ENCODE data around the gene PAX5. TPM values are rescaled to one million over a fixed set of nuclear protein-coding genes. Genes with fewer than 3 reads are reported as not detected.

Gene PAX5
- total and polyA plus RNA-seq, 2 of the 13 experiments (the other 11 are each of a cell fraction or from before 2014, with no cell fraction given), result not detected

DNA sequence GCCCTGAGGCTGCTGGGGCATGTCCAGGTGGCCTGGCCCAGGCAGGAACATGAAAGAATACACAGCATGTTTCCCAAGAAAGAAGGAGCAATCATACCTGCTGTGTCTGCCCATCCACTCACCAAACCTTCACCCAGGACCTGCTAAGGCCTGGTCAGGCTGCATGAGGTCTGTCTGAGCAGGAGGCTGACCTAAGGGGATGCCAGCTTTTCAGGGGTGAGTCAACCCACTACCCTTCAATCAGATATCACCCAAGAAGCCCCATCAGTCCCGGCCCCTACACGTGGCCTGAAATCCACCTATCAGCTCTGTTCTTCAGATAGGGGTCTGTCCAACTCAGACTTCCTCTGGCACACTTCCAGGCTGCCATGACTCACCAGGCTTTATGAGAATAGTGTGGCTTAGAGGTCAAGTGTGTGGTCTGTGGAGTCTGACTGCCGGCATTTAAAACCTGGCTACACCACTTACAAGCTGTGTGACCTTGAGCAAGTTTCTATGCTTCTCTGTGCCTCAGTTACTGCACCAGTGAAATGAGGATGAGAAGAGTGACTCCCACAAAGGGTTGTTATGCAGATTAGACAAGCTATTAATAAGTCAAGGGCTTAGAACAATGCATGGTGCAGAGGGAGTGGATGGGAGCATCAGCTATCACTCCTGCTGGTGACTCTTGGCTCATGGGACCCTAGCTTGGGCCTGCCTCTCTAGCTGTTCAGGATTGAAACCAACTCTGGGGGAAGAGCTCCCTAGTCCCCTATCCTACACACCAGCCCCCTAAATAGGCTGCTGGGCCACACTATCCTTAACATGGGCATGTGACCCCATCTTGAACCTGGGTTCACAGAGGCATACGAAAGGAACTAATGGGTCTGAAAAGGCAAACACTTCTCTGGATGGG, 130.3 kb downstream of the PAX5 start:
- intact Hi-C loops (cut with micrococcal nuclease; ENCODE audit: unreplicated experiment) (no loop called here), in situ Hi-C loops (cut with HindIII; ENCODE audit: extremely low pct_ligation_motif_present, low pct_unique_long_range_greater_than_20kb) (no loop called here)
- Histone ChIP-seq H4K20me1 (ENCODE audit: insufficient read depth, low read length) (no peaks in the 10 kb centered on the region), H3K4me1 (ENCODE audit: insufficient read depth, low read length) (no peaks in the 10 kb centered on the region), H3K36me3 (replicated peaks in 1 of 2; ENCODE audit: control insufficient read depth in 1 of 2, insufficient read depth in 2 of 2, low read length in 2 of 2) (no peaks in the 10 kb centered on the region), H3K4me2 (ENCODE audit: low read depth, low read length) (no peak overlapping the region), H3K9ac (ENCODE audit: insufficient read depth, low read depth, low read length) (no peak overlapping the region), H3K9me3 (ENCODE audit: low read length) (no peaks in the 10 kb centered on the region), H3K27ac (ENCODE audit: extremely low read length, insufficient read depth, low read length) (no peak overlapping the region), H2AFZ (ENCODE audit: low read length) (no peak overlapping the region), H3K79me2 (ENCODE audit: insufficient read depth, low read length) (no peaks in the 10 kb centered on the region), H3K4me3 (replicated peaks in 1 of 3; ENCODE audit: insufficient read depth in 1 of 3, low read depth in 2 of 3, low read length in 3 of 3) (no peak overlapping the region), H3K27me3 (ENCODE audit: control insufficient read depth in 1 of 2, insufficient read depth in 2 of 2, low read length in 2 of 2) (peaks cover 4 to 5% of the 10 kb centered on the region in 2 experiments; a peak in 2 of 5 replicates)
- BruUV-seq (replicated peaks), result no TSS peak
- ChIA-PET CTCF (ENCODE audit: low intra/inter-chr PET ratio, low total read pairs) (no interaction called here), POLR2A (no interaction called here)
- TF ChIP-seq ZNF768 (CRISPR knock-in tag; IDR thresholded peaks at IDR 0.05) (peak; percentile 51; the same call in 1 of the 2 replicates), ZNF781 (CRISPR knock-in tag; IDR thresholded peaks at IDR 0.05; ENCODE audit: borderline replicate concordance, not compliant biosample characterization) (no peak), FOSL2 (CRISPR knock-in tag; IDR thresholded peaks at IDR 0.05) (peak; percentile 36; the same call in 1 of the 2 replicates)
- FAIRE-seq, result no peak
- peak; percentile 12 for DNase-seq (ENCODE audit: low spot score)
- 18% methylated on average over 3 of the region's 4 CpGs for WGBS (ENCODE audit: low lambda C conversion rate)
- no peak for ATAC-seq

DNA sequence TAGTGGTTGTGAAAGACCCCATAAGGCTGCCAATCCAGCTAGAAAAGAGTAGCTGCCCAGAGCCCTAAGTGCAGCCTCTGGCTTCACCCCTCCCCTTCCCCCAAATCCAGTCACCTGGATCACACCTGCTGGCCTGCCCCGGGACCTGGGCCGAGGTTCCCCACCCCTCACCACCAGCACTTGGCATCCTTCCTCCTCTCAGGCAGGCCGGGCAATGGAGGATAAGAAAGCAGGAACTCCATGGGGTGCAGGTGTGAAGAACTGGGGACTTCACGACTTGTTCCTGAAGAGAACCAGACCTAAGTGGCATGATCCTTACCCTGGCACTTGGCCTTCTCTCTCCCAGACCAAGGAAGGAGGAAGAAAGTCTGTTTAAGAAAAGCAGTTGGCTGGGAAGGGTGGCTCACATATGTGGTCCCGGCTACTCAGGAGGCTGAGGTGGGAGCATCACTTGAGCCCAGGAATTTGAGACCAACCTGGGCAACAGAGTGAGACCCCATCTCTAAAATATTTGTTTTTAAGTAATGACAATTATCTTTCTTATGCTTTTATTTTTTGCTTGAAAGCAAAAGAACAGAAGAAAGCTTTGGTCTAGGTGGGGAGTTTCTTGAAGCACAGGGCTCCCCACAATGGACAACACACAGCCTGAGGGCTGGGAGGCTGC, 131.1 kb downstream of the PAX5 start:
- no peak for FAIRE-seq
- H3K4me3 ChIP-seq (replicated peaks in 1 of 3; ENCODE audit: insufficient read depth in 1 of 3, low read depth in 2 of 3, low read length in 3 of 3), result no peak overlapping the region
- DNase-seq (ENCODE audit: low spot score), result no peak
- H3K9me3 ChIP-seq (ENCODE audit: low read length), result no peaks in the 10 kb centered on the region
- no peak for ATAC-seq
- H2AFZ ChIP-seq (ENCODE audit: low read length), result no peak overlapping the region
- no peak for TF ChIP-seq RFXANK (CRISPR knock-in tag; IDR thresholded peaks at IDR 0.05)
- TF ChIP-seq, protein P1, sequence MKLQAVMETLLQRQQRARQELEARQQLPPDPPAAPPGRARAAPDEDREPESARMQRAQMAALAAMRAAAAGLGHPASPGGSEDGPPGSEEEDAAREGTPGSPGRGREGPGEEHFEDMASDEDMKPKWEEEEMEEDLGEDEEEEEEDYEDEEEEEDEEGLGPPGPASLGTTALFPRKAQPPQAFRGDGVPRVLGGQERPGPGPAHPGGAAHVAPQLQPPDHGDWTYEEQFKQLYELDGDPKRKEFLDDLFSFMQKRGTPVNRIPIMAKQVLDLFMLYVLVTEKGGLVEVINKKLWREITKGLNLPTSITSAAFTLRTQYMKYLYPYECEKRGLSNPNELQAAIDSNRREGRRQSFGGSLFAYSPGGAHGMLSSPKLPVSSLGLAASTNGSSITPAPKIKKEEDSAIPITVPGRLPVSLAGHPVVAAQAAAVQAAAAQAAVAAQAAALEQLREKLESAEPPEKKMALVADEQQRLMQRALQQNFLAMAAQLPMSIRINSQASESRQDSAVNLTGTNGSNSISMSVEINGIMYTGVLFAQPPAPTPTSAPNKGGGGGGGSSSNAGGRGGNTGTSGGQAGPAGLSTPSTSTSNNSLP (IDR thresholded peaks at IDR 0.05; ENCODE audit: low read depth, low read length), result no peak
- no peak for TF ChIP-seq NFKBIZ (CRISPR knock-in tag; IDR thresholded peaks at IDR 0.05)
- TF ChIP-seq, protein P2, sequence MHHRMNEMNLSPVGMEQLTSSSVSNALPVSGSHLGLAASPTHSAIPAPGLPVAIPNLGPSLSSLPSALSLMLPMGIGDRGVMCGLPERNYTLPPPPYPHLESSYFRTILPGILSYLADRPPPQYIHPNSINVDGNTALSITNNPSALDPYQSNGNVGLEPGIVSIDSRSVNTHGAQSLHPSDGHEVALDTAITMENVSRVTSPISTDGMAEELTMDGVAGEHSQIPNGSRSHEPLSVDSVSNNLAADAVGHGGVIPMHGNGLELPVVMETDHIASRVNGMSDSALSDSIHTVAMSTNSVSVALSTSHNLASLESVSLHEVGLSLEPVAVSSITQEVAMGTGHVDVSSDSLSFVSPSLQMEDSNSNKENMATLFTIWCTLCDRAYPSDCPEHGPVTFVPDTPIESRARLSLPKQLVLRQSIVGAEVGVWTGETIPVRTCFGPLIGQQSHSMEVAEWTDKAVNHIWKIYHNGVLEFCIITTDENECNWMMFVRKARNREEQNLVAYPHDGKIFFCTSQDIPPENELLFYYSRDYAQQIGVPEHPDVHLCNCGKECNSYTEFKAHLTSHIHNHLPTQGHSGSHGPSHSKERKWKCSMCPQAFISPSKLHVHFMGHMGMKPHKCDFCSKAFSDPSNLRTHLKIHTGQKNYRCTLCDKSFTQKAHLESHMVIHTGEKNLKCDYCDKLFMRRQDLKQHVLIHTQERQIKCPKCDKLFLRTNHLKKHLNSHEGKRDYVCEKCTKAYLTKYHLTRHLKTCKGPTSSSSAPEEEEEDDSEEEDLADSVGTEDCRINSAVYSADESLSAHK (CRISPR knock-in tag; IDR thresholded peaks at IDR 0.05; ENCODE audit: borderline replicate concordance), result no peak
- no peak for TF ChIP-seq TP53 (CRISPR knock-in tag; conservative IDR thresholded peaks at IDR 0.05)
- intact Hi-C loops (cut with micrococcal nuclease; ENCODE audit: unreplicated experiment), result no loop called here
- H3K9ac ChIP-seq (ENCODE audit: insufficient read depth, low read depth, low read length), result no peak overlapping the region
- ChIA-PET POLR2A (no interaction called here), CTCF (ENCODE audit: low intra/inter-chr PET ratio, low total read pairs) (no interaction called here)
- H3K27me3 ChIP-seq (ENCODE audit: control insufficient read depth in 1 of 2, insufficient read depth in 2 of 2, low read length in 2 of 2), result peaks cover 5 to 6% of the 10 kb centered on the region in 2 experiments; a peak in 2 of 5 replicates
- 40% methylated on average over 2 of the region's 5 CpGs for WGBS (ENCODE audit: low lambda C conversion rate)
- H3K36me3 ChIP-seq (replicated peaks in 1 of 2; ENCODE audit: control insufficient read depth in 1 of 2, insufficient read depth in 2 of 2, low read length in 2 of 2), result no peaks in the 10 kb centered on the region
- H4K20me1 ChIP-seq (ENCODE audit: insufficient read depth, low read length), result no peaks in the 10 kb centered on the region
- H3K4me1 ChIP-seq (ENCODE audit: insufficient read depth, low read length), result no peaks in the 10 kb centered on the region
- no peaks in the 10 kb centered on the region for H3K79me2 ChIP-seq (ENCODE audit: insufficient read depth, low read length)
- no TSS peak for BruUV-seq (replicated peaks)
- H3K27ac ChIP-seq (ENCODE audit: extremely low read length, insufficient read depth, low read length), result no peak overlapping the region
- in situ Hi-C loops (cut with HindIII; ENCODE audit: extremely low pct_ligation_motif_present, low pct_unique_long_range_greater_than_20kb), result no loop called here
- H3K4me2 ChIP-seq (ENCODE audit: low read depth, low read length), result no peak overlapping the region

All from HepG2 (cell line).